EH (cell line): Measurements from ENCODE around the gene GFER.
"Not testable (repeated sequence)": the region's sequence is repeated elsewhere in the genome, so short reads cannot be mapped to it uniquely, and the experiment has no call there.

Experiments used
- DNase-seq: peaks from one replicate; pipeline ENCODE4 v3.0.0-alpha.2; 2015; ENCODE audit warnings: low read depth

The GFER gene

DNA sequence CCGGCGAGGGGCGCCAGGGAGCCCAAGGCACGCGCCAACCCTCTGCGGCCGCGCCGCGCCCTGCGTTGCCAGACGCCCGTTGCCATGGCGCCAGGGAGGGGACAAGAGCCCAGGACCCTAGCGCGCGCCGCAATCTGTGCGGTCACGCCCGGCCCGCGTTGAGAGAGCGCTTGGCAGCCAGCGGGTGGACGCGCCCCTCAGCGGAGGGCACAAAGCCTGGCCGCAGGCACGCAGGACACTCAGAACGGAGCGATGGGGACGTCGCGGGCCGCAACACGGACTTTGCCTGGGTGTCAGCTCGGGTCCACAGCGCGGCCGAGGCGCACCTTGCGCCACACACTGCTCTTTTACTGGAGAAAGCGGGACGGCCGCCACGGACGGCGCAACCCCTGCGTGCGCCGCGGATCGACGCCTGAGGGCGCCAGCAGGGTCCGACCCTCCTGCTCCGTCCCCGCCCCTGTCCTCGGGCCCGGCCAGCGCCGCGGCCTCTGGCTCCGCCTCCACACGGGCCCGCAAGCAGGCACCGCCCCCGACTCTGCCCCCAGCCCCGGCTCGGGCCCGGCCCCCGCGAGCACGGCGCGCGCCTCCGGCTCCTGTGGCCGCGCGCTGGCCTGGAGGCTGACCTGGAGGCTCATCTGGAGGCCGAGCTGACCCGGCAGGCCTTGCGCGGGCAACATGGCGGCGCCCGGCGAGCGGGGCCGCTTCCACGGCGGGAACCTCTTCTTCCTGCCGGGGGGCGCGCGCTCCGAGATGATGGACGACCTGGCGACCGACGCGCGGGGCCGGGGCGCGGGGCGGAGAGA, at the start of gene GFER:
Gene GFER, plus strand, starts transcription at position 650 of the 803 bp plus-strand sequence. Its CDS starts 26 bp downstream, at position 676.
- peak; percentile 92 for DNase-seq

DNA sequence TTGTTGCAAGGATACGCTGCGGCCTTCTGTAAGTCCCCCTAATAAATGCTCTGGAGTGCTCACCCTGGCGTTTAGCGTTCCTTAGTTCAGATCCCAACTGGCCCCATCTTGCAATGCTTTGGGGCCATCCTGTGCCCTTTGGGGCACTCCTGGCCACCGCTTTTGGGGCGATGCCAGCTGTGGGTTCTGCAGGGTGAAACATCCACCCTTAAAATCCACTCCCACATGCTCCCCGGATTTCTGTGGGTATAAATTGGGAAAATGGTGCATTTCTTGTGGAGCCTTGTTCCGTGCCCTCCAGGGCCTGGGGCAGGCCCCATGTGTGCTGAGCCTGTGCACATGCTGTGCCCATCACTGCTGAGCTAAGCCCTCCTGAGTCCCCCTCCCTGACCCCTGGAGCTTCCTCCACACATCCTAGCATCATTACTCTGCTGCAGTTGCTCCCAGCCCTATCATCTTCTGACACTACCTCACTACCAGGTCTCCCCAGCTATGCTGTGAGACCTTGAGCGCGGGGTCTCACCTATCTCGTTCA, 47.0 kb upstream of the GFER start:
- no peak for DNase-seq

DNA sequence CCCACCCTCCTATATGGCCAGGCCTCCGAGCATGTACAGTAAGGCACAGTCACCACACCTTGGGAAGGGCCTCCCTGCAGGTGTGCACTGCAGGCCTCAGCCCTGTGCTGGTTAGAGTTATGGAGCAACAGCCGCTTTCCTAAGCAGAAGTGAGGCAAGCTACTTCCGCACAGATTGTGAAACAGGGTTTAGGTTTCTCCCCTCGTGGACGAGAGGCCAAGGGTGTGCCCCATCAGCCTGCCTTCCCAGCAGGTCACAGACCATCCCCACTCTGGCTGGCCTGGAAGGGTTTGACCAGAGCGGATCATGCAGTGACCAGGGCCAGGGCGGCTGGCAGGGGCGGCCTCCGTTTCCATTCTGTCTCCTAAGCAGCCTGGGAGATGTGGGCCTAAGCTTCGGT, 45.7 kb upstream of the GFER start:
- DNase-seq = no peak

- DNase-seq = no peak
Observed at GRCh38 chr16:1938910-1939309, 45.1 kb upstream of the GFER start.

- DNase-seq = not testable (repeated sequence)
Observed at GRCh38 chr16:1939833-1940232, 44.2 kb upstream of the GFER start.

GRCh38 chr16:1940273-1941161, 43.5 kb upstream of the GFER start:
- no peak for DNase-seq

DNA sequence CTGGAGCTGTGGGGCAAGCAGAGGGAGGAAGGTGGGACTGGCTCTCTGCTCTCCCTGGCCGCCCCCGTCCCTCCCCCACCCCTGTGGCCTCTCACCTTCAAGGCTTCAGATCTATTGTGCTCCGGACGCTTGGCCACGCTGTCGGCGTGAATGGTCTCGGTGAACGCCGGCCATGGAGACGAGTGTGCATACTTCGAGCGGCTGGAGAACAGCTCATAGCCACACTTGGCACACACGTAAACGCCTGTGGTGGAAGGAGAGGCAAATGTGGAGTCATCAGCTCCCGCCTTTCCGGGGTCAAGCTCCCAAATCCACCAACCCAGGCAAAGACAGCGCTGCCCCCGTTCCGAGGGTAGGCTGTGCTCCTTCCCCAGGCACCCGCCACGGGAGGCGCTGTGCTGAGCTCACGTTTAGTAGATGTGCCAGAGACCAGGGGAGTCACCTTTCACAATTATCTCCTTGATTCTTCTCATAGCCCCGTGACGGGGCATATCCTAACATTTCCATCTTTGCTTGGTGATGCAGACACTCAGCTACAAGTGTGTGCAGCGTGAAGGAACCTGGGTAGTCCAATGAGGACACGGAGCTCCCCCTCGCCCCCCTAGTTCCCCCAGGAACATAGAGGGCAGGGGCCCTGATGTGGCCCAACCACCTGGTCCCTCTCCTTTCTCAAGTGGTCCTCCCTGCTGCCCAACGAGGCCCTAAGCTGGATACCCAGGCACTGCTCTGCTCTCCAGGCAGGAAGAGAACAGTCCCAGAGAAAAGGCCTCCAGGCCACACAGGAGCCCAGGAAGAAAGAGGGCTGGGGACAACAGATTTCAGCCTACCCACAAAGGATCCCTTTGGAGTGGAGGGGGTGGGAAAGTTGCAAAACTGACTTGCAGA, 42.6 kb upstream of the GFER start:
- no peak for DNase-seq

GRCh38 chr16:1942047-1942809, 41.8 kb upstream of the GFER start:
- DNase-seq = peak; percentile 54

DNA sequence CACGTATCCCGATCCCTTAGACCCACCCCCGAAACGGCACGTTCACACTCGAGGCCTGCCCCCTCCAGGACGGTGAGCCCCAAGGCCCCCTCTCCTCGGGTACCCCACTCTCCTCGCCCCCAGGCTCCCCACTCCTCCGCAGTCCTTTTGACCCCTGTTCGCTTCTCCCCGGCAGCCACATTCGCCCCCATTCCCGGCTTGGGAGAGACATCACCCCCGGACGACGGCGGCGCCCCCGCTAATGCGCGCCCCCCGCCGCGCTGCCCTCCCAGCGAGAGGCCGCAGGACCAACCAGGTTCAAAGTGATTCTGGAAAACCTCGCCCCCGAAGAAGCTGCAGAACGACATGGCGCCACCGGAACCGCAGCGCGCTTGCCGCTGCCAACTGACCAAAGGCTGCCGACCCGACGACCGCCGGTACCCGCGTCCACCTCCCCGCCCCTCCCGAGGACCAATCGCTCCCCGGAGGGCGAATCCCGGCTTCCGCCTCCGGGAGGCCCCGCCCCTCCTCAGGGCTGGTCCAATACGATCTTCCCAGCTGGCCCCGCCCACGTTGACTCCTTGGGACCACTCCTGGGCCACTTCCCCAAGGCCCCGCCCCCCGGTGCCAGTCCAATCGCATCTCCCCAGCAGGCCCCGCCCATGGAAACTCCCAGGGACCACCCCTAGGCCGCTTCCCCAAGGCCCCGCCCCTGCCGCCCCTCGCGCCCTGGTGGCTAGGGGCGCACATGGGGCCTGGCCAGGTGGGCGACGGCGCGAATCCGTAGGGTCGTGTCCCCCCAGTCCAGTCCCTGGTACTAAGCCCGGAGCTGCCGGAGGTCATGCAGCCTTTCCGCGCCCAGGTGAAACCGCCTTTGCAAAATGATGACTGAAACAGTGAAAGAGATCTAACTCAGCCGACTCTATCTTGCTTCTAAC, 40.9 kb upstream of the GFER start, which contains the start of gene MSRB1:
Gene MSRB1, minus strand, starts transcription at position 390 of the 917 bp plus-strand sequence. Its CDS starts 43 bp downstream, at position 347.
- peak; percentile 99 for DNase-seq

DNA sequence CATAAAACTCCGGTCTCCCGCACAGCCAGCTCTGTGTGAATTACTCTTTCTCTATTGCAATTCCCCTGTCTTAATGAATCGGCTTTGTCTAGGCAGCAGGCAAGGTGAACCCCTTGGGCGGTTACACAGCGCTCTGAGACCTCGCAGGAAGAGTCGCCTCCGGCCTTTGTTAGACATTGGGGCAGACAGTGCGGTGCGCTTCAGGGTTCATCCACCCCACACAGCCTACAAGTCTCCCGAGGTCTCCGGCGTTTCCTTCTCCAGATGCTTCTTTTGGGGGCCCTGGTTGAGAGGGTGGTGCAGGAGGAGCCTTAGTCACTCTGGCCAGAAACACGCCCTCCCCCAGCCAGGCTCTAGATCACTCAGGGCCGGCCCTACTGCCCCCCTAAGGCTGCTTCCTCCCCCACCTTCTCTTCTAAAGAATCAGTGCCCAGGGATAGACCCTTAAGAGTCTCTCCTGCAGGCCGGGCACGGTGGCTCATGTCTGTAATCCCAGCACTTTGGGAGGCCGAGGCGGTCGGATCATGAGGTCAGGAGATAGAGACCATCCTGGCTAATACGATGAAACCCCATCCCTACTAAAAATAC, 39.3 kb upstream of the GFER start:
- DNase-seq = no peak

DNA sequence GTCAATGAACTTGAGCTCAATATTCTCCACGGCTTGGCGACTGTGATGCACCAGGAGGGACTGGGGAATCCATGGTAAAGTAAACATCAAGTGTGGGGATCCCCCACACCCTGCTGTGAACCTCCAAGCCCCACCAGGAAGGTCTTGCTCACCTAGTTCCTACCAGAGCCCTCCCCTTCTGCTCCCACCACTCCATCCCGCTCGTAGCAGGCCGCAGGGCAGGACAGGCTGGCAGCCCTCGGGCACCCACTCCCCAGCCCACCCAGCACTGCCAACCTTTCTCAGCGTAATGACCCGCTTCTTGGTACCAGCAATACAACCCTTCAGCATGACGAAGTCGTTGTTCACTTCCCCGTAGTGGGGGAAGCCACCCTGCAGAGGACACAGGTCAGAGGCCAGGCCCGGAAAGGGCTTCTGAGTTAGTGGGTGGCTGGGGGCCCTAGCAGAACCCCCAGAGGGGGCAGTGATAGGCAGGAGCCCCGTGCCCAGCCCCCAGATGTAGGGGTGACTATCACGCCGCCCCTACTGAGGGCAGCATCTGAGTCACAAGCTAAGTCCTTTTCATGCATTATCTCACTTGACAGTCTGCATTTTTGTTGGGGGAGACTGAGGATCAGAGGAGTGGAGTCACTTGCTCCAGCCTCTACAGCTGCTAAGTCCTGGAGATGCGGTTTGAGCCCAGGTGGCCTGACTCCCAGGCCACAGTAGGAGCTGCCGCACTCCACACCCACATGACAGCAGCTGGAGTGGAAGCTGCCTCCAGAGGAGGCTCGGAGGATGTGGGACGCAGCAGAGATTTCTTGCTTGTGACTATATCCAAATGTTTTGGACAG, 38.2 kb upstream of the GFER start:
- DNase-seq = no peak

DNA sequence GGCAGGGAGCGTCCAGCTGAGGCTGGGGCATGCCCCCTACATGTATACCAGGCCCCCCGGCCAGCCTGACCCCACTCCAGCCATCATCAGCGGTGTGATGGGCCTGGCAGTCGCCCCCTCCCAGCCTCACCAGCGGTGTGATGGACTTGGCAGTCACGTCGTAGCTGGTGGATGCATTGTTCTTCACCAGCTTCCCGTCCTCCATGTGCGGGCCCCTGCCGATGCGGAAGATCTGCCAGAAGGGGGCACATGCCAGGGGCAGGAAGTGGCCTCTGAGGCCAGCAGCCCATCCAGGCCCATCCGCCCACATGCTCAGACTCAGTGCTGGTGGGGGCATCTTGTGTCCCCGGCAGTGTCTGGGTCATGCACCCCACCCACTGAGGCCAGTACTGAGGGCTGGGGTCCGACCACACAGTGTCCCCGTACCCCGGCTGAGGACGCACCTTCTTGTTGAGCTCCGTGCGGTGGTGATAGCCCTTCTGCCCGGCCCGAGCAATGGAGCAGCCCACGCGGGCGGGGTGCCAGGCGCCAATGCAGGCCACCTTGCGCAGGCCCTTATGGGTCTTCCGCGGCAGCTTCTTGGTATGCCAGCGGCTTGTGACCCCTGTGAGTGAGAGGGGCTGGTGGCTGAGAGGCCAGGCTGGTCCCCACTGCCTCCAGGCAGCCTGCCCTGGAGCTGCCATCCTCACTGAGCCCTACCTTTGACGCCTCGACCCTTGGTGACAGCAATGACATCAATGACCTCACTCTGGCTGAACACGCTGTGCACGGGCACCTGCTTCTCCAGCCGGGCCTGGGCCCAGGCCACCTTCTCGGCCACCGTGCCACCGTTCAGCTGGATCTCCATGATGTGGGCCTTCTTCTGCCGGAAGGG, 37.3 kb upstream of the GFER start:
- DNase-seq = no peak

- no peak for DNase-seq
Observed at GRCh38 chr16:1947369-1947670, 36.7 kb upstream of the GFER start.

DNA sequence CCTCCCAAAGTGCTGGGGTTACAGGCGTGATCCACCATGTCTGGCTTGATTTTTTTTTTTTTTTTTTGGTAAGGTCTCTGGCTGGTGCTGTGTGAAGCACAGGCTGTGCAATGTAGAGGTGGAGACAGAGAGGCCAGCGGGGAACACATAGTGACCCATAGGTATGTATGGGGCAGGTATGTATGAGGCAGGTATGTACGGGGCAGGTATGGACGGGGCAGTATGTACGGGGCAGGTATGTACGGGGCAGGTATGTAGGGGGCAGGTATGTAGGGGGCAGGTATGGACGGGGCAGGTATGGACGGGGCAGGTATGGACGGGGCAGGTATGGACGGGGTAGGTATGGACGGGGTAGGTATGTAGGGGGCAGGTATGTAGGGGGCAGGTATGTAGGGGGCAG, 34.5 kb upstream of the GFER start:
- DNase-seq = no peak

- DNase-seq = no peak
Observed at GRCh38 chr16:1950047-1950446, 33.9 kb upstream of the GFER start.

DNA sequence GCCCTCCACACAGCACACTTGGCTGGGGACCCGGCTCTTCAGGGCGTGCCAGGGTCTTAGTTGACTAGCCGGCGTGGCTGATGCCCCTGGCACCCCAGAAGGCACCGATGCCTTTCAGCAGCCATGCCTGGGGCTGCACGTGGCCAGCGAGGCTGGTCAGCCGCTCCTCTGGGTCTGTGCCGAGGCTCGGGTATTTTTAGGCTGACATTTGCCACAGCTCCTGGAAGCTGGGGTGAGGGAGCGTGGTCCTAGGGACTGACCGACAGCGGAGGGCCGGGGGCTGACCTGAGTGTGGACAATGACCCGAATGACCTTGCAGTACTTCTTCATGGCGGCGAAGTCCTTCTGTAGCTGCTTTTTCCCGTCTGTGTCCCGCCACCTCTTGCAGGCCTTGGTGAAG, 33.4 kb upstream of the GFER start:
- DNase-seq = no peak

DNA sequence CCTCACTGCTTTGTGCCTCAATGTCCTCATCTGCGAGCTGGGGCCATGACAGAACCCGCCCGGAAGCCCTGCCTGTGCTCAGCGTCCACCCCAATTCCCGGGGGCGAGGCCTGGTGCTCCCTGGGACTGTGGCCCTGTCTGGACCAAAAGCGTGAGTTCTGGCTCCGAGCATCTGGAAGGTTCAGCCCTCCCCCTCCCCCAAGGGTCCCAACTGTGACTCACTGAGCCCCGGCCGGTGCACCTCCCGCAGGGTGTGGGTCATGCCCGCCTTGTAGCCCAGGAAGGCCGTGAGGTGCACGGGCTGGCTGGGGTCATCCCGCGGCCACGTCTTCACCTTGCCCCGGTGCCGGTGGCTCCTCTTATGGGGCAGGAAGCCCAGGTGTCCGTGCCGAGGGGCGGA, 30.3 kb upstream of the GFER start:
- no peak for DNase-seq
